C4-2B (cell line): ENCODE results near the gene ATP12A.

ENCODE experiments used
- H3K27ac ChIP-seq: fragments of 450-650 bp; 2 replicates; pipeline ENCODE4 v1.5.1; 2017
- ZFX ChIP-seq: fragments of 450-650 bp; IDR thresholded peaks from 2 replicates; pipeline ENCODE4 v1.6.1; 2017
- TF ChIP-seq, protein P1 (sequence below): fragments of 450-650 bp; conservative IDR thresholded peaks from 2 replicates; pipeline ENCODE4 v1.5.1; 2017; ENCODE audit warnings: mild to moderate bottlenecking

Gene ATP12A

DNA sequence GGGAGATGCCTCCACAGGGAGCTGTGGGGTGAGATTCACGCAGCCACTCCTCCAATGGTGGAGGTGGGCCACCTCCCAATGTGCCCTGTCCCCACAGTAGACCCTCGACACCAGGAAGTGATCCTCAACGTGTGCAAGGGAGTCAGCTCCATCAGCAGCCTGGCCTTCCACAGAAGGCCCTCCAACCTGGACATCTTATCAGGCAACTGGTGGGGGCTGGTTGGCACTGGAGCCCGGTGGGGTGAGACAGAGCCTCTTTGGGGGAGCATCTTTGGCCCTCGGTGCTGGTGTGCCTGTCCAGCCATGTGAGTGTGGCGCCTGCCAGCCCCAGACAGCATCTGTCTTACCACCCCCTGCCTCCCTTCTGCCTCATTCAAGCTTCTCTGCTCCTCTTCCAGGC lies 64.0 kb downstream of the ATP12A start:
- no peak overlapping the region for H3K27ac ChIP-seq
- TF ChIP-seq, protein P1, sequence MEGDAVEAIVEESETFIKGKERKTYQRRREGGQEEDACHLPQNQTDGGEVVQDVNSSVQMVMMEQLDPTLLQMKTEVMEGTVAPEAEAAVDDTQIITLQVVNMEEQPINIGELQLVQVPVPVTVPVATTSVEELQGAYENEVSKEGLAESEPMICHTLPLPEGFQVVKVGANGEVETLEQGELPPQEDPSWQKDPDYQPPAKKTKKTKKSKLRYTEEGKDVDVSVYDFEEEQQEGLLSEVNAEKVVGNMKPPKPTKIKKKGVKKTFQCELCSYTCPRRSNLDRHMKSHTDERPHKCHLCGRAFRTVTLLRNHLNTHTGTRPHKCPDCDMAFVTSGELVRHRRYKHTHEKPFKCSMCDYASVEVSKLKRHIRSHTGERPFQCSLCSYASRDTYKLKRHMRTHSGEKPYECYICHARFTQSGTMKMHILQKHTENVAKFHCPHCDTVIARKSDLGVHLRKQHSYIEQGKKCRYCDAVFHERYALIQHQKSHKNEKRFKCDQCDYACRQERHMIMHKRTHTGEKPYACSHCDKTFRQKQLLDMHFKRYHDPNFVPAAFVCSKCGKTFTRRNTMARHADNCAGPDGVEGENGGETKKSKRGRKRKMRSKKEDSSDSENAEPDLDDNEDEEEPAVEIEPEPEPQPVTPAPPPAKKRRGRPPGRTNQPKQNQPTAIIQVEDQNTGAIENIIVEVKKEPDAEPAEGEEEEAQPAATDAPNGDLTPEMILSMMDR, result no peak
- TF ChIP-seq ZFX, result no peak

DNA sequence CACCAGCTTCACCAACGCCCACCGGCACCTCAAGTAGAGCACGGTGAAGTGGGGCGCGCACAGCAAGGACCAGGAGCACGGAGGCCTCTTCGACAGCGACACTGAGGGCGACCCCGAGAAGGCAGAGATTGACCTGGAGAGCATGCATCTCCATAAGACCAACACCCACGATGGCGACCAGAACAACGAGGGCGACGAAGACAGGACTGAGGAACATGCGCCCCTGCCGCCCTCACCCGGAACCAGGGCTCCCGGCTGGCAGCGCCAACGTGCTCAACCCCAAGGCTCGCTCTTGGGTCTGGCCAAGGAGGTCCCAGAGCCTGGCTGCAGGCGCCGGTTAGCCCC lies 65.3 kb downstream of the ATP12A start:
- no peak overlapping the region for H3K27ac ChIP-seq
- TF ChIP-seq ZFX, result no peak
- TF ChIP-seq, protein P1, result no peak

DNA sequence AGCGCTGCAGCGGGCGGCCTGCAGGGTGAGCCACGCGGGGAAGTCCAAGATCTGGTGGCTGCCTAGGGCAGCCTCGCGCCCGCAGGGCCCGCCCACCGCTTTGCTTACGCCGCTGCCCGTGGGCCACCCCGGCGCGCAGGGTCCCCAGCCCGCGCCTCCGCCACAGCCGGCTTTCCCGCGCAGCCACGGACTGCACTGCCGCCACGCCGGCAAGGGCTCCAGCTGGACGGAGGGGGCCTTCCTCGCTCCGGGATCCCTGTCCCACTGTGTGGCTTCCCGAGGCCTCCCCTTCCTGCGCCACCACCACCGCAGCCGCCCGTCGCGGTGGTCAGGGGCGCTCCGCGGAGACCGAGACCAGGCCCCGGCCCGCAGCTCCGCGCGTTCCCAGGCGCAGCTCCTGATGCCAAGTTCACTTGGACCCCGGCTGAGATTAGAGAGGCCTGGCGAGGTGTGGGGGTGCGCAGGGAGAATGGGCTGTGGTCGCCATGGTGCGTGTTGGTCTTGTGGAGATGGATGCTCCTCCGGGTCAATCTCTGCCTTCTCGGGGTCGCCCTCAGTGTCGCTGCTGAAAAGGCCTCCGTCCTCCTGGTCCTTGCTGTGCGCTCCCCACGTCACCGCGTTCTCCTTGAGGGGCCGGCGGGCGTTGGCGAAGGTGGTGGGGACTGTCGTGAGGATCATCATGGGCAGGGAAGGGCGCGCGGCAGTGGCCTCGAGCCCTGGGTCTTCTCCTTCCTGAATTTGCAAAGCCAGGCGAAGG lies 65.8 kb downstream of the ATP12A start:
- H3K27ac ChIP-seq, result no peak overlapping the region
- TF ChIP-seq, protein P1, result no peak
- no peak for TF ChIP-seq ZFX

- no peak for TF ChIP-seq ZFX
- TF ChIP-seq, protein P1, result no peak; the same call in 1 of the 2 replicates
- no peak overlapping the region for H3K27ac ChIP-seq
Observed at GRCh38 chr13:24746618-24747247, 66.5 kb downstream of the ATP12A start.

DNA sequence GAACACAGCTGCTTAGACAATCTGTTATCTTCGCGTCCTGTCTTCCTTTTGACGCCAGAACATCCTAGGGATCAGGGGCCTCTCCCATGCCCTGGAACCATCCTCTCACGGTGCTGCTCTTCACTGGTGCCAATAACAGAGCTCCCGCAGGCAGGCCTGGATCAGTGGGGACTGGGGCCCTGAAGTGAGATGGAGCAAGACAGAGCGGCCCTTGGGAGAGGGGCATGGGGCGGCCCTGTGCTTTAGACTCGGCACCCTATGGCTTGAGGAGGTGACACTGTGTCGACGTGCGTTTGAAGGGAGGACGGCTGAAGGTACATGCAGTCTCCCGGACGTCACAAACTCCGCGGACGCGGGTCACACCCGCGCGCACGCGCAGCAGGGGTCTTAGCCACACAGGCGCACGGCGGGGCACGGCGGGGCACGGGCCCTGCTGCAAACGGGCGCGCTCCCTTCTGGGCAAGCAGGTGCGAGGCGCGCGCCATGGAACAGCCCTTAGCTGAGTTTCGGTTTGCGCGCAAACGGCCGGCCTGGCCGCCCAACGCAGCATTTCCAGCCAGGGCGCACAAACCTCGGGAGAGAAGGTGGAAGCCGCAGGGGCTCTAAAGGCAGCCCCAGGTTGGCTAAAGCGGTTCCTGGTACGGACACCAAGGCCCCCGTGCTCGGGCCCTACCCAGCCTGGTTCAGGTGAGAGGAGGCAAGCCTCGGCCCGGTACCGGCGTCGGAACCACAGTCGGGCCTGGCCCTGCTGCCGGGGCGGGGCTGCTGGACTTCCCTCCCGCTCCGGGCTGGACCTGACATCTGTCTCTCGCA lies 67.2 kb downstream of the ATP12A start:
- H3K27ac ChIP-seq, result peak overlapping the region; percentile 2; the same call in 1 of the 2 replicates
- TF ChIP-seq ZFX, result peak; percentile 43; the same call in 1 of the 2 replicates
- TF ChIP-seq, protein P1, result no peak

- H3K27ac ChIP-seq, result peak overlapping the region; percentile 2; the same call in 1 of the 2 replicates
- TF ChIP-seq, protein P1, result no peak
- no peak for TF ChIP-seq ZFX
Observed at GRCh38 chr13:24748061-24748400, 67.8 kb downstream of the ATP12A start.

GRCh38 chr13:24759197-24759596 lies 79.0 kb downstream of the ATP12A start:
- TF ChIP-seq ZFX, result no peak
- TF ChIP-seq, protein P1, result no peak
- H3K27ac ChIP-seq, result no peak overlapping the region
